Hematopoietic multipotent progenitor cell treated with erythropoietin and hydrocortisone succinate and interleukin-3 and kit ligand, for 4 days (in vitro differentiated cells): ENCODE results near the gene CRADD.
A peak's percentile ranks its signal among the peaks of the same experiment; 100 is the strongest.
"Not testable (repeated sequence)": the region's sequence is repeated elsewhere in the genome, so short reads cannot be mapped to it uniquely, and the experiment has no call there.

Experiments
- DNase-seq: peaks from one replicate; pipeline ENCODE4 v3.0.0-alpha.2; 2015

CRADD gene

DNA sequence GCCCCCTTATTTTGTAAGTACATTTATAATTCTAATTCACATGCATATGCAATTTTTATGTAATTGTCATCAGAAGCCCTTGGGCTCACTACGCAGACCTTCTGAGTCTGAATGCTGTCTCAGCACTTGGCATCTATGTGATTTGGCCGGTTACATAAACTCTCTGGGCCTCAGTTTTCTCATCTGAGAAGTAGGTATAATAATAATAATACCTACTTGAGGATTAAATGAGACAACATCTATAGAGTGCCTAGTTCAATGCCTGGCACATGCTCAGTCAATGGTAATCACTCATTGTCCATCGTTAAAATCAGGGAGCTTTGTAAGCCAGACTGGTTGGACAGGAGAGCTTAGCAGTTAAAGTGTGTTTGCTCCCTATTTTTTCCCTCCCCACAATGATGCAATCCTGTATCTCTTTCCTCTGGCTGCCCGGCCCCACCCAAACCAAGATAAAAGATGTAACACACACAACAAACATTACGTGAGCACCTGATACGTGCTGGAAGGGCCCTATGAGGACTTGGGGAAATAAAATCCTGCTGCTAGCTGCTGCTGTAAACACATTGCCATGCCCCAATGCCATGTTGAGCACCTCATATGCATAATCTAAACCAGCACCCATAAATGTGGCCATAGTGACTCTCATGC lies 235.0 kb downstream of the CRADD start:
- peak; percentile 13 for DNase-seq

DNA sequence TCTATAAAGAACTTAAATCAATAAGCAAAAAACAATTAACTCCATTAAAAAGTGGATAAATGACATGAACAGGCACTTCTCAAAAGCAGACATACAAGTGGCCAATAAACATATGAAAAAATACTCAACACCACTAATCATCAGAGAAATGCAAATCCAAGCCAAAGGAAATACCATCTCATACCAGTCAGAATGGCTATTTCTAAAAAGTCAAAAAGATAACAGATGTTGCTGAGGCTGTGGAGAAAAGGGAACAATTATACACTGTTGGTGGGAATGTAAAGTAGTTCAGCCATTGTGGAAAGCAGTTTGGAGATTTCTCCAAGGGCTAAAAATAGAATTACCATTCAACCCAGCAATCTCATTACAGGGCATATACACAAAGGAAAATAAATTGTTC lies 236.7 kb downstream of the CRADD start:
- no peak for DNase-seq

DNA sequence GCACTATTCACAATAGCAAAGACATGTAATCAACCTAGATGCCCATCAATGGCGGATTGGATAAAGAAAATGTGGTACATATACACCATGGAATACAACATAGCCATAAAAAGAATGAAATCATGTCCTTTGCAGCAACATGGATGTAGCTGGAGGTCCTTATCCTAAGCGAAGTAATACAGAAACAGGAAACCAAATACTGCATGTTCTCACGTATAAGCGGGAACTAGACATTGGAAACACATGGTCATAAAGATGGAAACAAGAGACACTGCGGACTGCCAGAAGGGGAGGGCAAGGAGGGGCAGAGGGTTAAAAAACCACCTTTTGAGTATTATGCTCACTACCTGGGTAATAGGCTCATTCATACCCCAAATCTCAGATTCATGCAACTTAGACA lies 237.1 kb downstream of the CRADD start:
- no peak for DNase-seq

DNA sequence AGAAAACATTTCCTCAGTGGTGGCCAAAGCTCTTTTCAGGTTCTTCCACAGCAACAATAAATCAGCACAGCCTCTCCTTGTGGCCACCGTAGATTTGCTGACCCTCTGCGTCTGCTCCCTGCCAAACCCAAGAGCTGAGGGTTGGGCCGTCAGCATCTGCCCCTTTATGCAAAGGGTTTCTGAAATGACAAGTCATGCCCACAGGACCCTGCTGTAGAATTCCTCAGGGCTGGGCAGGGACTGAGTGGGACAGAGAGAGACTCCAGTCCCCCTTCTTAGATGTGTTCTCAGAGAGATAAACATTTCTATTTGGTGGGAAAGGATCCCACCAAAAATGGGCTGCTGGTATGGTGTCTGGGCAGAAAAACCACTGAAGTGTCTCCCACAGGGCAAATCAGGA lies 238.2 kb downstream of the CRADD start:
- DNase-seq, result no peak

DNA sequence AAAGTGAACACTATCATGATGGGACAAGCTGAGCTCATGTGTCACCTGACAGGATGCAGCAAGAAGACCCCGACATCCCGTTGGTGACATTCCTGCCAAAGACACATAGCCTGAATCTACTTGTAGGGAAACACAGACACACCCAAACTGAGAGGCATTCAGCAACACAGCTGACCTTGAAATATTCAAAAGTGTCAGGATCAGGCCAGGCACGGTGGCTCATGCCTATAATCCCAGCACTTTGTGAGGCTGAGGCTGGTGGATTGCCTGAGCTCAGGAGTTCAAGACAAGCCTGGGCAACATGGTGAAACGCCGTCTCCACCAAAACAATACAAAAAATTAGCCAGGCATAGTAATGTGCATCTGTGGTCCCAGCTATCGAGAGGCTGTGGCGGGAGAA lies 239.2 kb downstream of the CRADD start:
- DNase-seq, result no peak

DNA sequence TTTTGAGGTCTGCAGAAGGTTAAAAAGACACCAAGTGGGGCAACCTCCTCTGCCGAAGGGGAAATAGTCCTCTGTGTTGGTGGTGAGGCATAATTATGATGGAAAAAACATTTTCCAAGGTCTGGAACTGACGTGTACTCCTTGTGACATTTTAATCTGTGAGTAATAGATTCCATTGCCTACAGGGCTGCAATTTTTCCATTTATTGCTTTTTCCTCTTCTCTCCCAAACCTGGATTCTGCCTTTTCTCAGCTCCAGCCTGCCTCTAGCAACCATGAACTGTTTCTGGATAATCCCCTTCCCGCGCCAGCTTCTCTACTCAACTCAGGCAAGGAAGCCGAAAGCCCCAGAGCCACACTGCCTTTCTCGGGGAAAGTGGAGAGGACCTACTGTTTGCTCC lies 241.1 kb downstream of the CRADD start:
- DNase-seq, result no peak

DNA sequence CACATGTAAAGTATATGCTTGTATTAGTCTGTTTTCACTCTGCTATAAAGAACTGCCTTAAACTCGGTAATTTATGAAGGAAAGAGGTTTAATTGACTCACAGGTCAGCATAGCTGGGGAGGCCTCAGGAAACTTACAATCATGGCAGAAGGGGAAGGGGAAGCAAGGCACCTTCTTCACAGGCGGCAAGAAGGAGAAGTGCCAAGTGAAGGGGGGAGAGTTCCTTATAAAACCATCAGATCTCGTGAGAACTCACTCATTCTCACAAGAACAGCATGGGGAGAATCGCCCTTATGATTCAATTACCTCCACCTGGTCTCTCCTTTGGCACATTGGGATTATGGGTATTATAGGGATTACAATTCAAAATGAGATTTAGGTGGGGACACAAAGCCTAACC lies 241.7 kb downstream of the CRADD start:
- no peak for DNase-seq

DNA sequence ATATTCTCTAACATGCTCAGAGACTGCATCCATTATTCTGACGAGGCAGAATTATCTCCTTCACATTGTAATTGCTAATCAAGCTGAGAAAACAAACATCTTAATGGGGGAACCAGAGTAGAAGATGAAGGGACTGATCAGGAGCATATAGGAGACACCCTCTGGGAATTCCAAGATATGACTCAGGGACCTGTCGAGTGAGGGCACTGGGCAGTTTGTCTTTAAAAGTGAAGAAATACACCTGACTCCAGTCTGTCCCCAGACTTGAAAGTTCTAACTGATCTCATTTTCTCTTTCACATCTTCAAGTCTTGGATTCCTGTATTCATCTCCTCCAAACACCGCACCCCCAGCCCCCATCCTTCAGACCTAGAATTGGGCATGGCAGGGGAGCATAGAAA lies 244.3 kb downstream of the CRADD start:
- DNase-seq, result no peak

DNA sequence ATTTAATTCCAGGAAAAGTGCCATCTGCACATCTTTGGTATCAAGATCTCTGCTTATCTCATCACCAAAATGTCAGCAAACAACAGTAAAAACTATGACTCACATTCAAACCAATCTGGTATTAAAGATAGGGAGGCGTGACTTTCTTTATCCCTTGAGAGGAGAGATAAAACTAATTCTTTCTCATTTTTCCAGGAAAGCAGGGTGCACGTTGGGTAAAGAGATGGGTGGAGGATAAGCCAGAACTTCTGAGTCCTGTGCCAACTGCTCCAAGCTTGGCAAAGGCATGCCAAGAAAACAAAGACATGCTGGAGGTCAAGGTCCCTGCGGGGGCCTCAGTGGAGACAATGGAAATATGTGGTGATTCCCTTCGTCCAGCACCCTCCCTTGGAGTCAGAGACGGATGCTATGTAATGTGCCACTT lies 245.4 kb downstream of the CRADD start:
- peak; percentile 72 for DNase-seq

DNA sequence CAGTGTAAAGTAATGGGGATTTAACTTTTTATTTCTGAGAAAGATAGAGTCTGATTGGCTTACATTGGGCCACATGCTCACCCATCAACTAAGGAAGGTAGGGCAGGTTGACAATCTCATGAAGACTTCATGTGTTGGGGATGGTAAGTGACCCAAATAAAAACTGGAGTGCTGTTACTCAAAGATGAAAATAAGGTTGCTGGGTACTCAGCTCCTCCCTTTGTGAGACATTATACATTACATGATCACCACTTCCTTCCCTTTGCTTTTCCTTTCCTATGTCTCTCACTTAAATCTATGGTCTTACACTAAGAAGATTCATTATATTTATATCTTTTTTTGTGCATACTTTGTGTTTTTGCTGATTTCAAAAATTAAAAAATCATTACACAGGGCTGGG lies 247.2 kb downstream of the CRADD start:
- DNase-seq, result no peak

DNA sequence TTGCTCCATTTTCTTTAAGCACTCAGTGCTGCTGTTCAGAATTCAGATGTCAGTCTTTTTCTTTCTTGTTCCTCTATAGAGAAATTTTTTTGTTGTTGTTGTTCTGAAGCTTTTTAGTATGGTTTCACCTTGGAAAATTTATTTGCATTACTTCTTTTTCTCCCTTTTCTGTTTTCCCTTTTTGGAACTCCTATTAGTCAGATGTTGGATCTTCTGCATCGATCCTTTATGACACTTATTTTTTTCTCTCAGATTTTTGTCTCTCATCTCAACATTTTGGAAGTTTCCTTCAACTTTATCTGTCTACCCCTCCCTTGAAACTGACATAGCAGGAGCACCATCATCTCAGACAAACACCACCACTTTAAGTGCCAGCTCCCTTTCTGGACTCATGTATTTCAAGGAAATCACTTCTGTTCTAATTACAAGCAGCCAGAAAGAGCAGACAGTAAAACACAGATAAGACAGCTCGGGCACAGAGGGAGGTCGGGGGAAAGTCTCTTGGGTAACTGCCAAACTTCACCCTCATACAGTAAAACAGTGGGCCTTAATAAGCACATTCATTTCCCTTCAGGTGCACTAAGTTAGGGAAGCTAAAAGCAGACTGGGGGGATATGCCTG lies 248.5 kb downstream of the CRADD start:
- peak; percentile 61 for DNase-seq

DNA sequence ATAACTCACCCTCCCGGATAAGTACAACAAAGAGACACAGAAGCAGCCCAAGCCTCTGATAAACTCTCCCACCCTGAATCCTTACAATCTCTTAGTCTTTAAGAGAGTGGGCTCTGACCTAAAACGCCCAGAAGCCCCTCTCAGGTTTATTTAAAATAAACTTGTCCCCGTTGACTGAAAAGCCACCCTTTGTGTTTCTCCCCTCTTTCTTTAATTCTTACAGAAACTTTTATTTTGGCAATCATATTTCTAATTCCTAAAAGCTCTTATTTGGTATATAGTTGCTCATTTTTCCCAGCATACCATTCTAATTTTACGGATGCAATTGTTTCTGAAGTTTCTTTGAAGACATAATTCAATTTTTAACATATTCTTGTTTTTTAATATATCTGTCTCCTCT lies 249.1 kb downstream of the CRADD start:
- DNase-seq, result no peak

DNA sequence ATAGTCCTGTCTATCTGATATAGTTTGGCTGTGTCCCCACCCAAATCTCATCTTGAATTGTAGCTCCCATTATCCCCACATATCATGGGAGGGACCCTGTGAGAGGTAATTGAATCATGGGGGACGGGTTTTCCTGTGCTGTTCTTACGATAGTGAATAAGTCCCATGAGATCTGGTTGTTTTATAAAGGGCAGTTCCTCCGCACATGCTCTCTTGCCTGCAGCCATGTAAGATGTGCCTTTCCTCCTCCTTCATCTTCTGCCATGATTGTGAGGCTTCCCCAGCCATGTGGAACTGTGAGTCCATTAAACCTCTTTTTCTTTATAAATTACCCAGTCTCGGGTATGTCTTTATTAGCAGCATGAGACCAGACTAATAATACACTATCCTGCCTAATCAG lies 251.9 kb downstream of the CRADD start:
- DNase-seq, result not testable (repeated sequence)

DNA sequence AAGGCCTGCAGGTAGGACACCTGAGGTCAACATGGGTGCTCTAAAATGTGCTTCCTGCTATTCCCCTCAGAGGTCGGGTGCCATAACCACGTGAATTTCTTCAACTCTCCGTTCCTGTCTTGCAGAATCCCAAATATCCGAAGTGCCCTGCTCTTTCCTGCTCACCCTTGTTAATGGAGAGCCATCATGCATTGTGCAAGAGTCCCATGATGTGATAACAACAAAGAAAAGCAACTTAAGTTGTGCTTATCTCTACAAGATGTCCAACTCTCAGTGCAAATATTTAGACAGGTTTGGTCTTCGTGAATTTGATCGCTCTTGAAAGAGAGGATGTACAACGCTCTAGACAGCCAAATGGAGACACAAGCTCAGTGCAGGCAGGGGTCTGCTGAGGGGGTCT lies 260.6 kb downstream of the CRADD start:
- DNase-seq, result no peak

DNA sequence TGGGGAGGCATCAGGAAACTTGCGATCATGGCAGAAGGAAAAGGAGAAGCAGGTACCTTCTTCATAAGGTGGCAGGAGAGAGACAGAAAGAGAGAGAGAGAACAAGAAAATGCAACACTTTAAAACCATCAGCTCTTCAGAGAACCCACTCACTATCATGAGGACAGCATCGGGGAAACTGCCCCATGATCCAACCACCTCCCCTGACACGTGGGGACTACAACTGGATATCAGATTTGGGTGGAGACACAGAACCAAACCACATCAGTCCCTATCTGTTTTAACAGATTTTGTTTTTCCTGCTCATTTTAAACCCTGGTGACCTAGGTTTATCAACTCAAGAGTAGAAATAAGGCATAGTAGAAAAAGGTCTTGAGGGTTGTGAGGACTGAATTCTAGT lies 261.1 kb downstream of the CRADD start:
- peak; percentile 92 for DNase-seq

DNA sequence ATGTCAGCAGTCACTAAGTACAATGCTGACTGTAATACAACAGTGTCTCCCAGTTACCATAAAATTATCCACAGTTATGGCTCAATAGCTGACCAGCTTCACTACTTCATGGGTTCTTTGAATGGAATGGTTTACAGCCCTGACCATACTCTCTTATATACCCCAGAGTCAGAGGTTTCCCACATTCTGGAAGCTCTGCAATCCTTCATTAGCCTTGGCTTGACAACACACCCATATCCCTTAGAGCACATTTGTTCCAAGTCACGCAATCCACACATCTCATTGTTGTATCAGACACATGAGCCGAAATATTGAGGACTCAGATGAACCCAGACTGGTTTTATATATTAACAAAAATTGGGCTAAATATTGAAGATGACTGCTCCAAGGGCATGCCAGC lies 261.8 kb downstream of the CRADD start:
- DNase-seq, result no peak

DNA sequence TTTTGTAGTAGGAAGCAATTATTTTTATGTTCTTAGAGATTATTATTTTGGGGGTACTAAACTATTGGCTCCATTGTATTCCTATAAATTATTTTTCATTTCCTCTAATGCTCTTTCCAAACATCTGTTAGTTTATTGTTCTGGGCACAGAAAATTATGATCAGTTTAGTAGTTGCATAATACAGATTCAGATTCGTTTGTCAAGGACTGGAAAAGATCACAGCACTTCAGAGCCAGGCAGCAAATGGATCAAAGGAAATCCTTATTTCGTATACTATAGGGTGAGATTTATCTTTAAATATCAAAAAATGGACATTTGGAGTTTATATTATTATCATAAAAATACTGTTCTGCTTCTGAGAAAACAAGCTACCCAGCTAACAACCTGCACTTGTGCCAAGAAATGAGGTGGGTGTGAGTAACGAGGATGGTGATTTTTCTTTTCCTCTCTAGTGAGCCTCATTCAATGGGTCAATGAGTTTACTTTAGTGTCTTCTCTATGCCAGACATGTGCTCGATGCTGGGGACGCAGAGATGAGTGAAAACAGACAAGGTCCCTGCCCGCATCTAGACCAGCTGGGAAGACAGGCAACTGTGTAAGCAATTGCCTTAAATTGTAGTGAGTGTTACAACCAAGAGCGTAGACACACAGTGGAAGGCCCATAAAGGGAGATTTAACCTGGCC lies 262.6 kb downstream of the CRADD start:
- DNase-seq, result no peak

DNA sequence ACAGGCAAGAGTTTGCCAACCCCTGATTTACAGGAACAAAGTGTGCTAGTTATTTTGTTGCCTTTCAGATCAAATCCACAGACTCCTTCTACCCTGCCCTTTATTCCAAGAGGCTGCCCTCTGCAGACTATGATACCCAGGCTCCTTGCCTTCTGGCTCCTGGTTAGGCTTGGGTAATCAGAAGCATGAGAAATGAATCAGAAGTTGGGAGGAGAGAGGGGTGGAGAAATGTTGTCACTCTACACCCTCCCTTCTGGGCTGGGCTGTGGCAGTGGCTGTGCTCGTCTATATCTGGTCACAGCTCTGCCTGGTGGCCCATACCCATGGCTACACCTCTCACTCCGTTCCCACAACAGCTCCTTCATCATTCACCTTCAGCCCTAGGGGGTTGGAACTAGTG lies 266.6 kb downstream of the CRADD start:
- DNase-seq, result peak; percentile 28

DNA sequence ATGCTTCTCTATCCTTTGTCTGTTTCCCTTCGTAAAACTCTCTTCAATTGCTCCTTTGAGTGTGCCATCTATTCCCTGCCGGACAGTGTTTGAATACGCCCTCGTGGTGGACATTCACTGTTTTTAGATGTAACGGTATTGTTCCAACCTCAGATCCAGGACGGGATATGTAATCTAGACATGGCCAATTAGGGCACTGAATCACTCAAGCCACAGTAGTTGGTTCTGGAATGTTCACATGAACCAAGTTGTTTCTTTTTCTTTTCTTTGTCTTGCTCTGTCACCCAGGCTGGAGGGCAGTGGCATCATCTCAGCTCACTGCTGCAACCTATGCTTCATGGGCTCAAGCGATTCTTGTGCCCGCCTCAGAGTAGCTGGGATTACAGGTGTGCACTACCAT lies 267.0 kb downstream of the CRADD start:
- no peak for DNase-seq
